ENCODE measurements around the gene FAF1.
"Not testable (repeated sequence)": the region's sequence is repeated elsewhere in the genome, so short reads cannot be mapped to it uniquely, and the experiment has no call there.

Gene FAF1

GRCh38 chr1:50921029-50921428, 39.0 kb downstream of the FAF1 start:
- H3K9ac ChIP-seq (ENCODE audit: low read depth, low read length), result no peak overlapping the region

GRCh38 chr1:50920409-50920808, 39.7 kb downstream of the FAF1 start:
- Histone ChIP-seq H3K27me3 (ENCODE audit: control insufficient read depth, insufficient read depth, low read length) (no peaks in the 10 kb centered on the region), H3K4me3 (ENCODE audit: low read length) (no peak overlapping the region), H3K9me3 (replicated peaks; ENCODE audit: low read length) (no peaks in the 10 kb centered on the region), H3K36me3 (ENCODE audit: insufficient read depth, low read length) (no peaks in the 10 kb centered on the region), H3K9ac (ENCODE audit: low read depth, low read length) (no peak overlapping the region), H3K4me1 (ENCODE audit: control insufficient read depth, insufficient read depth, low read length) (no peaks in the 10 kb centered on the region), H3K4me2 (ENCODE audit: low read length) (no peak overlapping the region)

More at GRCh38 chr1:50921029-50921428, 39.0 kb downstream of the FAF1 start:
- H3K4me3 ChIP-seq (ENCODE audit: low read length), result no peak overlapping the region
- no peaks in the 10 kb centered on the region for H3K27me3 ChIP-seq (ENCODE audit: control insufficient read depth, insufficient read depth, low read length)
- H3K4me1 ChIP-seq (ENCODE audit: control insufficient read depth, insufficient read depth, low read length), result no peaks in the 10 kb centered on the region
- no peaks in the 10 kb centered on the region for H3K9me3 ChIP-seq (replicated peaks; ENCODE audit: low read length)
- no peak overlapping the region for H3K4me2 ChIP-seq (ENCODE audit: low read length)
- H3K36me3 ChIP-seq (ENCODE audit: insufficient read depth, low read length), result no peaks in the 10 kb centered on the region

- Histone ChIP-seq H3K4me3 (ENCODE audit: low read length) (no peak overlapping the region), H3K9me3 (replicated peaks; ENCODE audit: low read length) (no peaks in the 10 kb centered on the region), H3K27me3 (ENCODE audit: control insufficient read depth, insufficient read depth, low read length) (no peaks in the 10 kb centered on the region), H3K9ac (ENCODE audit: low read depth, low read length) (no peak overlapping the region), H3K4me2 (ENCODE audit: low read length) (no peak overlapping the region), H3K4me1 (ENCODE audit: control insufficient read depth, insufficient read depth, low read length) (no peaks in the 10 kb centered on the region), H3K36me3 (ENCODE audit: insufficient read depth, low read length) (no peaks in the 10 kb centered on the region)
These were observed 42.6 kb downstream of the FAF1 start for GRCh38 chr1:50917138-50918137.

GRCh38 chr1:50915621-50916020, 44.4 kb downstream of the FAF1 start:
- Histone ChIP-seq H3K36me3 (ENCODE audit: insufficient read depth, low read length) (no peaks in the 10 kb centered on the region), H3K27me3 (ENCODE audit: control insufficient read depth, insufficient read depth, low read length) (no peaks in the 10 kb centered on the region), H3K9ac (ENCODE audit: low read depth, low read length) (no peak overlapping the region), H3K4me1 (ENCODE audit: control insufficient read depth, insufficient read depth, low read length) (no peaks in the 10 kb centered on the region), H3K9me3 (replicated peaks; ENCODE audit: low read length) (no peaks in the 10 kb centered on the region), H3K4me3 (ENCODE audit: low read length) (no peak overlapping the region), H3K4me2 (ENCODE audit: low read length) (no peak overlapping the region)

GRCh38 chr1:50913954-50914353, 46.1 kb downstream of the FAF1 start:
- Histone ChIP-seq H3K4me1 (ENCODE audit: control insufficient read depth, insufficient read depth, low read length) (no peaks in the 10 kb centered on the region), H3K4me2 (ENCODE audit: low read length) (no peak overlapping the region), H3K9me3 (replicated peaks; ENCODE audit: low read length) (no peaks in the 10 kb centered on the region), H3K27me3 (ENCODE audit: control insufficient read depth, insufficient read depth, low read length) (no peaks in the 10 kb centered on the region), H3K4me3 (ENCODE audit: low read length) (no peak overlapping the region), H3K36me3 (ENCODE audit: insufficient read depth, low read length) (no peaks in the 10 kb centered on the region), H3K9ac (ENCODE audit: low read depth, low read length) (no peak overlapping the region)

GRCh38 chr1:50910356-50910755, 49.7 kb downstream of the FAF1 start:
- H3K4me3 ChIP-seq (ENCODE audit: low read length); H3K36me3 ChIP-seq (ENCODE audit: insufficient read depth, low read length); H3K9me3 ChIP-seq (replicated peaks; ENCODE audit: low read length); H3K4me2 ChIP-seq (ENCODE audit: low read length); H3K4me1 ChIP-seq (ENCODE audit: control insufficient read depth, insufficient read depth, low read length); H3K9ac ChIP-seq (ENCODE audit: low read depth, low read length); H3K27me3 ChIP-seq (ENCODE audit: control insufficient read depth, insufficient read depth, low read length): not testable (repeated sequence)

GRCh38 chr1:50907610-50908009, 52.5 kb downstream of the FAF1 start:
- not testable (repeated sequence) for H3K36me3 ChIP-seq (ENCODE audit: insufficient read depth, low read length); H3K4me2 ChIP-seq (ENCODE audit: low read length); H3K9me3 ChIP-seq (replicated peaks; ENCODE audit: low read length); H3K27me3 ChIP-seq (ENCODE audit: control insufficient read depth, insufficient read depth, low read length); H3K4me1 ChIP-seq (ENCODE audit: control insufficient read depth, insufficient read depth, low read length); H3K9ac ChIP-seq (ENCODE audit: low read depth, low read length); H3K4me3 ChIP-seq (ENCODE audit: low read length)

- not testable (repeated sequence) for H3K27me3 ChIP-seq (ENCODE audit: control insufficient read depth, insufficient read depth, low read length); H3K9me3 ChIP-seq (replicated peaks; ENCODE audit: low read length); H3K4me2 ChIP-seq (ENCODE audit: low read length); H3K4me1 ChIP-seq (ENCODE audit: control insufficient read depth, insufficient read depth, low read length); H3K9ac ChIP-seq (ENCODE audit: low read depth, low read length); H3K36me3 ChIP-seq (ENCODE audit: insufficient read depth, low read length); H3K4me3 ChIP-seq (ENCODE audit: low read length)
These were observed 54.0 kb downstream of the FAF1 start for GRCh38 chr1:50906050-50906449.

GRCh38 chr1:50902419-50902818, 57.6 kb downstream of the FAF1 start:
- H3K9ac ChIP-seq (ENCODE audit: low read depth, low read length), result no peak overlapping the region
- no peaks in the 10 kb centered on the region for H3K36me3 ChIP-seq (ENCODE audit: insufficient read depth, low read length)
- no peaks in the 10 kb centered on the region for H3K9me3 ChIP-seq (replicated peaks; ENCODE audit: low read length)
- H3K4me1 ChIP-seq (ENCODE audit: control insufficient read depth, insufficient read depth, low read length), result no peaks in the 10 kb centered on the region
- no peak overlapping the region for H3K4me3 ChIP-seq (ENCODE audit: low read length)
- no peak overlapping the region for H3K4me2 ChIP-seq (ENCODE audit: low read length)
- H3K27me3 ChIP-seq (ENCODE audit: control insufficient read depth, insufficient read depth, low read length), result no peaks in the 10 kb centered on the region

GRCh38 chr1:50901872-50902271, 58.2 kb downstream of the FAF1 start:
- H3K4me1 ChIP-seq (ENCODE audit: control insufficient read depth, insufficient read depth, low read length), result no peaks in the 10 kb centered on the region
- no peak overlapping the region for H3K4me2 ChIP-seq (ENCODE audit: low read length)
- H3K4me3 ChIP-seq (ENCODE audit: low read length), result no peak overlapping the region
- no peak overlapping the region for H3K9ac ChIP-seq (ENCODE audit: low read depth, low read length)
- H3K9me3 ChIP-seq (replicated peaks; ENCODE audit: low read length), result no peaks in the 10 kb centered on the region
- H3K36me3 ChIP-seq (ENCODE audit: insufficient read depth, low read length), result no peaks in the 10 kb centered on the region
- no peaks in the 10 kb centered on the region for H3K27me3 ChIP-seq (ENCODE audit: control insufficient read depth, insufficient read depth, low read length)

- no peaks in the 10 kb centered on the region for H3K9me3 ChIP-seq (replicated peaks; ENCODE audit: low read length)
- no peak overlapping the region for H3K4me2 ChIP-seq (ENCODE audit: low read length)
- no peaks in the 10 kb centered on the region for H3K36me3 ChIP-seq (ENCODE audit: insufficient read depth, low read length)
- no peak overlapping the region for H3K9ac ChIP-seq (ENCODE audit: low read depth, low read length)
- no peak overlapping the region for H3K4me3 ChIP-seq (ENCODE audit: low read length)
- H3K27me3 ChIP-seq (ENCODE audit: control insufficient read depth, insufficient read depth, low read length), result no peaks in the 10 kb centered on the region
- no peaks in the 10 kb centered on the region for H3K4me1 ChIP-seq (ENCODE audit: control insufficient read depth, insufficient read depth, low read length)
These were observed 61.3 kb downstream of the FAF1 start for GRCh38 chr1:50898773-50899172.

- Histone ChIP-seq H3K36me3 (ENCODE audit: insufficient read depth, low read length) (no peaks in the 10 kb centered on the region), H3K9me3 (replicated peaks; ENCODE audit: low read length) (no peaks in the 10 kb centered on the region), H3K4me1 (ENCODE audit: control insufficient read depth, insufficient read depth, low read length) (no peaks in the 10 kb centered on the region), H3K9ac (ENCODE audit: low read depth, low read length) (no peak overlapping the region), H3K4me3 (ENCODE audit: low read length) (no peak overlapping the region), H3K27me3 (ENCODE audit: control insufficient read depth, insufficient read depth, low read length) (no peaks in the 10 kb centered on the region), H3K4me2 (ENCODE audit: low read length) (no peak overlapping the region)
These were observed 65.7 kb downstream of the FAF1 start for GRCh38 chr1:50894340-50894739.
